K562 (cell line): ENCODE data around the gene PGM2L1. TPM values are rescaled to one million over a fixed set of nuclear protein-coding genes. Genes with fewer than 3 reads are reported as not detected.

ENCODE experiments used
- ATAC-seq: fragments of 200-7000 bp; cut with Tn5 transposase; 3 replicates; pipeline ENCODE4 v1.9.1; 2020; ENCODE audit warnings: moderate library complexity
- BruUV-seq: library from RNA; stranded (reverse); fragments of 400-500 nt; replicated peaks from 2 replicates; lab custom pipeline; 2021; lab: Mats Ljungman, UMichigan
- CTCF ChIA-PET: fragments of 300-600 bp; formaldehyde crosslinking; extraction: SDS; loops from one replicate; lab custom pipeline; 2021; ENCODE audit warnings: low intra/inter-chr PET ratio; lab: Yijun Ruan, JAX
- POLR2A ChIA-PET: fragments of 300-600, 350-650 bp; sonication (Branson Sonifier 250); formaldehyde crosslinking; extraction: SDS; loops from one replicate; lab custom pipeline; 2021; ENCODE audit warnings: antibody characterized with exemption, inconsistent platforms; lab: Yijun Ruan, JAX
- DNase-seq, 4 experiments: peaks; one replicate each; pipeline versions ENCODE4 v3.0.0 to v3.0.0-alpha.2; 2011 to 2018; ENCODE audit warnings: low spot score in 3 of 4, mixed read lengths in 3 of 4; ENCODE audit errors: extremely low read depth in 1 of 4
- FAIRE-seq: peaks from 2 replicates; lab custom pipeline; 2011; peaks lifted over from hg19 to GRCh38; lab: Jason Lieb, UNC
- H2AFZ ChIP-seq: 2 replicates; pipeline ENCODE4 v1.6.0; 2011; ENCODE audit warnings: low read depth, low read length, control low read depth, inconsistent platforms
- H3K27ac ChIP-seq: fragments of 200-600 bp; 3 replicates; pipeline ENCODE4 v1.8.0; 2011; ENCODE audit warnings: low read depth, mild to moderate bottlenecking, control low read depth, inconsistent platforms, low read length, moderate library complexity, mixed read lengths; ENCODE audit errors: extremely low read depth
- H3K27me3 ChIP-seq, 2 experiments: fragments of 300-600 bp in 1 of 2; 2 replicates in 1 of 2; 3 replicates in 1 of 2; pipeline versions ENCODE4 v1.6.0 to v1.8.0; 2011; ENCODE audit warnings: inconsistent platforms in 2 of 2, low read length in 2 of 2, mild to moderate bottlenecking in 1 of 2, mixed read lengths in 1 of 2, moderate library complexity in 1 of 2; ENCODE audit not compliant: control insufficient read depth in 2 of 2, insufficient read depth in 2 of 2
- H3K36me3 ChIP-seq: fragments of 300-600 bp; 3 replicates; pipeline ENCODE4 v1.8.0; 2011; ENCODE audit warnings: mild to moderate bottlenecking, low read length, inconsistent platforms; ENCODE audit not compliant: control insufficient read depth, insufficient read depth
- H3K4me1 ChIP-seq, 2 experiments: fragments of 200-600 bp in 1 of 2; replicated peaks in 1 of 2; 2 replicates in 1 of 2; 3 replicates in 1 of 2; pipeline versions ENCODE4 v1.5.1 to v1.8.0; 2011; ENCODE audit warnings: inconsistent platforms in 2 of 2, low read length in 2 of 2, mild to moderate bottlenecking in 1 of 2, mixed read lengths in 1 of 2, moderate library complexity in 1 of 2; ENCODE audit not compliant: control insufficient read depth in 2 of 2, insufficient read depth in 2 of 2
- H3K4me2 ChIP-seq: 2 replicates; pipeline ENCODE4 v1.6.1; 2011; ENCODE audit warnings: low read length, control low read depth, inconsistent platforms, mixed read lengths; ENCODE audit not compliant: insufficient read depth
- H3K4me3 ChIP-seq: fragments of 200-600 bp; sonication (generic), shearing (Covaris generic); 2 replicates; pipeline ENCODE4 v1.5.1; 2016; ENCODE audit warnings: control low read depth, inconsistent platforms
- H3K79me2 ChIP-seq: fragments of 200-600 bp; 3 replicates; pipeline ENCODE4 v1.8.0; 2011; ENCODE audit warnings: low read length, inconsistent platforms; ENCODE audit not compliant: control insufficient read depth, insufficient read depth
- H3K9ac ChIP-seq, 2 experiments: 2 replicates each; pipeline versions ENCODE4 v1.6.0 to v1.6.1; 2011; ENCODE audit warnings: low read depth in 2 of 2, low read length in 2 of 2, control low read depth in 1 of 2, inconsistent platforms in 1 of 2, mild to moderate bottlenecking in 1 of 2, mixed read lengths in 1 of 2; ENCODE audit not compliant: insufficient read depth in 1 of 2
- H3K9me1 ChIP-seq: one replicate; pipeline ENCODE4 v1.6.0; 2011; ENCODE audit warnings: inconsistent platforms, mild to moderate bottlenecking, low read length, moderate library complexity; ENCODE audit not compliant: control insufficient read depth, insufficient read depth
- H3K9me3 ChIP-seq: replicated peaks from 2 replicates; pipeline ENCODE4 v1.5.1; 2011; ENCODE audit warnings: low read depth, low read length, inconsistent platforms; ENCODE audit not compliant: control insufficient read depth, insufficient read depth
- H4K20me1 ChIP-seq: replicated peaks from 2 replicates; pipeline ENCODE4 v1.6.1; 2011; ENCODE audit warnings: low read length, inconsistent platforms, mixed read lengths; ENCODE audit not compliant: control insufficient read depth, insufficient read depth
- FOXM1 ChIP-seq, 2 experiments: fragments of 450-650 bp in 1 of 2; sonication (generic) in 1 of 2; formaldehyde crosslinking in 1 of 2; IDR thresholded peaks; 2 replicates each; pipeline versions ENCODE4 v1.6.1 to v1.9.0; 2017 to 2022; ENCODE audit warnings: low read depth in 2 of 2, mild to moderate bottlenecking in 2 of 2, missing genetic modification reagents in 1 of 2, moderate library complexity in 1 of 2
- HMG20A ChIP-seq: fragments of 450-650 bp; formaldehyde crosslinking; conservative IDR thresholded peaks from 2 replicates; pipeline ENCODE4 v1.4.0; 2020; ENCODE audit warnings: mild to moderate bottlenecking, mixed read lengths
- KAT8 ChIP-seq: fragments of 450-650 bp; IDR thresholded peaks from 2 replicates; pipeline ENCODE4 v1.6.1; 2016; ENCODE audit warnings: low read depth, mild to moderate bottlenecking
- KDM1A ChIP-seq, 2 experiments: fragments of 450-650 bp; IDR thresholded peaks; 2 replicates each; pipeline ENCODE4 v1.6.1; 2016; ENCODE audit warnings: mild to moderate bottlenecking in 2 of 2
- RFX1 ChIP-seq: fragments of 450-650 bp; IDR thresholded peaks from 2 replicates; pipeline ENCODE4 v1.6.1; 2016; ENCODE audit warnings: mild to moderate bottlenecking, moderate library complexity
- SAP30 ChIP-seq: fragments of 200-600 bp; sonication (generic); IDR thresholded peaks from 2 replicates; pipeline ENCODE4 v1.6.1; 2012; ENCODE audit warnings: borderline replicate concordance, low read depth, mild to moderate bottlenecking, moderate library complexity, low read length, control low read depth, inconsistent platforms; ENCODE audit not compliant: insufficient read depth, poor library complexity, severe bottlenecking
- WGBS: fragments of 100-300 bp; shearing (Covaris generic); methylation state at CpG from one replicate; pipeline ENCODE4 v1.1.6; 2016; ENCODE audit warnings: low coverage, mixed read lengths; ENCODE audit not compliant: insufficient coverage; ENCODE audit errors: missing lambda C conversion rate; 5-methylcytosine and 5-hydroxymethylcytosine counted together
- in situ Hi-C: fragments of 300-500 bp; cut with MboI; formaldehyde crosslinking; loops from 4 replicates; pipeline ENCODE4 v1.15.0; 2018; ENCODE audit warnings: inconsistent platforms, mixed read lengths
- intact Hi-C: fragments of 100-400 bp; cut with micrococcal nuclease; formaldehyde crosslinking; loops from 2 replicates; pipeline ENCODE4 v1.14.2; 2022
- polyA plus RNA-seq, 8 experiments: library from polyadenylated mRNA; depleted of rRNA in 4 of 8; stranded (reverse) in 5 of 8; unstranded in 3 of 8; fragments of >200 nt; fragmentation: Nextera tagmentation in 2 of 8; fragmentation: Illumina TruSeq in 1 of 8; extraction: Ambion mirVana in 2 of 8; extraction: Trizol in 1 of 8; gene quantifications; 2 replicates each; pipeline versions ENCODE4 v1.2.1 to v1.2.3, GENCODE V29; 2011 to 2014; ENCODE audit warnings: inconsistent platforms in 1 of 8, missing spikeins in 1 of 8
- total RNA-seq, 7 experiments: library from RNA; depleted of rRNA in 6 of 7; stranded (reverse); fragments of >200 nt in 6 of 7; fragmentation: Illumina TruSeq in 2 of 7; extraction: Trizol in 2 of 7; gene quantifications; 2 replicates each; pipeline versions ENCODE4 v1.2.1 to v1.2.3, GENCODE V29; 2011 to 2021; ENCODE audit warnings: low replicate concordance in 1 of 7
- TF ChIP-seq, protein P1 (sequence below): fragments of 250-450 bp; sonication (Bioruptor Pico); IDR thresholded peaks from 2 replicates; pipeline ENCODE4 v1.8.0; 2022; ENCODE audit warnings: moderate library complexity, mild to moderate bottlenecking, inconsistent platforms

PGM2L1 gene
- total and polyA plus RNA-seq, 9 of the 15 experiments (the other 6 are each of a cell fraction or from before 2014, with no cell fraction given), result 0.32 to 0.95 (median 0.63) TPM

DNA sequence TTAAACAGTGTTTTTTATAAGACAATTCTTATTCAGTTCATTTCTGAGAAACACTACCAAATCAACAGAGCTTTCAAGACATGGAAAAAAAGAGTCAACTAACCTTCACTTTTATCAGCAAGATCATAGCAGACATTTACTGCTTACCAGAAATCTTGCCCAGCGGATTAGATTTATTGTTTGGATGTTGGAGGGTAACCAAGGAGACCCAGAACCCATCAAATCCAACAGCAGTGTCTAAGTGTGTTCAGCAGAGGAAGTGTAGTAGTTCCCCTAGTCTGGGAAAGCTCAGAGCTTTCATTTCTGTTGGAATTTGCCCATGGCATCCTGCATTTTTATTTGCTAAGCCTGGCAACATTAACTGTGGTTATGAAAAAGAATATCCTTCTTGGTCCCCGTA, 2.4 kb upstream of the PGM2L1 start:
- TF ChIP-seq KDM1A (IDR thresholded peaks at IDR 0.05), result no peak
- TF ChIP-seq KAT8, result no peak
- TF ChIP-seq SAP30, result no peak
- TF ChIP-seq FOXM1 (IDR thresholded peaks at IDR 0.05; ENCODE audit: low read depth), result no peak
- TF ChIP-seq FOXM1 (CRISPR knock-in tag; IDR thresholded peaks at IDR 0.05; ENCODE audit: low read depth), result no peak
- TF ChIP-seq RFX1, result 0 out of 2 replicates have a peak, but pooled peaks have one; percentile 17
- TF ChIP-seq HMG20A (CRISPR knock-in tag), result no peak
- TF ChIP-seq, protein P1, sequence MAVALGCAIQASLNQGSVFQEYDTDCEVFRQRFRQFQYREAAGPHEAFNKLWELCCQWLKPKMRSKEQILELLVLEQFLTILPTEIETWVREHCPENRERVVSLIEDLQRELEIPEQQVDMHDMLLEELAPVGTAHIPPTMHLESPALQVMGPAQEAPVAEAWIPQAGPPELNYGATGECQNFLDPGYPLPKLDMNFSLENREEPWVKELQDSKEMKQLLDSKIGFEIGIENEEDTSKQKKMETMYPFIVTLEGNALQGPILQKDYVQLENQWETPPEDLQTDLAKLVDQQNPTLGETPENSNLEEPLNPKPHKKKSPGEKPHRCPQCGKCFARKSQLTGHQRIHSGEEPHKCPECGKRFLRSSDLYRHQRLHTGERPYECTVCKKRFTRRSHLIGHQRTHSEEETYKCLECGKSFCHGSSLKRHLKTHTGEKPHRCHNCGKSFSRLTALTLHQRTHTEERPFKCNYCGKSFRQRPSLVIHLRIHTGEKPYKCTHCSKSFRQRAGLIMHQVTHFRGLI (CRISPR knock-in tag), result no peak
- no peak for DNase-seq
- Histone ChIP-seq H3K79me2 (no peaks in the 10 kb centered on the region), H3K27ac (no peak overlapping the region), H3K36me3 (no peaks in the 10 kb centered on the region), H3K4me3 (no peak overlapping the region), H4K20me1 (no peaks in the 10 kb centered on the region), H3K4me2 (no peak overlapping the region), H3K9ac (no peak overlapping the region), H3K27me3 (no peaks in the 10 kb centered on the region), H3K9me1 (no peaks in the 10 kb centered on the region), H2AFZ (no peak overlapping the region), H3K9me3 (no peaks in the 10 kb centered on the region), H3K4me1 (peaks cover 0 to 7% of the 10 kb centered on the region in 2 experiments; a peak in 3 of 5 replicates)
- 62% methylated on average over 2 of the region's 2 CpGs for WGBS
- ChIA-PET POLR2A (interaction anchor here (0.6 to 2.4 kb wide), 2 partner anchors 9 to 158 kb away, joined by 4 to 9 read pairs; no protein-coding TSS in a partner anchor), CTCF (no interaction called here)
- intact Hi-C loops (no loop called here), in situ Hi-C loops (no loop called here)
- ATAC-seq, result no peak
- FAIRE-seq, result no peak
- BruUV-seq, result no TSS peak
